Fibroblast of skin of abdomen (primary cell): ENCODE measurements around the gene EXO1. TPM values are rescaled to one million over a fixed set of nuclear protein-coding genes. Genes with fewer than 3 reads are reported as not detected.
A peak's percentile ranks its signal among the peaks of the same experiment; 100 is the strongest.
"Not testable (repeated sequence)": the region's sequence is repeated elsewhere in the genome, so short reads cannot be mapped to it uniquely, and the experiment has no call there.

ENCODE experiments used
- DNase-seq: peaks from one replicate; pipeline ENCODE4 v3.0.0-alpha.2; 2013
- polyA plus RNA-seq, 2 experiments: library from polyadenylated mRNA; unstranded; fragments of 120-200 nt; gene quantifications; one replicate each; pipeline ENCODE4 v1.2.1, GENCODE V29; 2013; ENCODE audit not compliant: insufficient read length in 2 of 2

The EXO1 gene
- 6.6 TPM for polyA plus RNA-seq (2013, experiment 1 of 2; ENCODE audit: insufficient read length)
- 5.5 TPM for polyA plus RNA-seq (2013, experiment 2 of 2; ENCODE audit: insufficient read length)

- peak; percentile 93 for DNase-seq
Observed at GRCh38 chr1:241847796-241848685, at the start of gene EXO1. Gene EXO1, plus strand, starts transcription at chr1:241848204. Its CDS starts 2,222 bp downstream, at chr1:241850426.

GRCh38 chr1:241799416-241799815 lies 48.6 kb upstream of the EXO1 start:
- no peak for DNase-seq

GRCh38 chr1:241800640-241801039 lies 47.4 kb upstream of the EXO1 start:
- DNase-seq = no peak

GRCh38 chr1:241802863-241803262 lies 45.1 kb upstream of the EXO1 start:
- DNase-seq = no peak

GRCh38 chr1:241804706-241805105 lies 43.3 kb upstream of the EXO1 start:
- DNase-seq = not testable (repeated sequence)

GRCh38 chr1:241808265-241808664 lies 39.7 kb upstream of the EXO1 start:
- no peak for DNase-seq

- no peak for DNase-seq
Observed at GRCh38 chr1:241810769-241811405, 37.1 kb upstream of the EXO1 start.

- no peak for DNase-seq
Observed at GRCh38 chr1:241813768-241814320, 34.2 kb upstream of the EXO1 start.

- no peak for DNase-seq
Observed at GRCh38 chr1:241816008-241816407, 32.0 kb upstream of the EXO1 start.

GRCh38 chr1:241817331-241817792 lies 30.6 kb upstream of the EXO1 start:
- peak; percentile 72 for DNase-seq

GRCh38 chr1:241817956-241818612 lies 29.9 kb upstream of the EXO1 start:
- DNase-seq = no peak

- DNase-seq = no peak
Observed at GRCh38 chr1:241819340-241819866, 28.6 kb upstream of the EXO1 start.

- peak; percentile 49 for DNase-seq
Observed at GRCh38 chr1:241821363-241821762, 26.6 kb upstream of the EXO1 start.

- DNase-seq = peak; percentile 14
Observed at GRCh38 chr1:241822846-241823245, 25.2 kb upstream of the EXO1 start.

- no peak for DNase-seq
Observed at GRCh38 chr1:241823925-241824324, 24.1 kb upstream of the EXO1 start.

GRCh38 chr1:241825581-241825980 lies 22.4 kb upstream of the EXO1 start:
- DNase-seq = peak; percentile 10

GRCh38 chr1:241826613-241827012 lies 21.4 kb upstream of the EXO1 start:
- DNase-seq = not testable (repeated sequence)

- no peak for DNase-seq
Observed at GRCh38 chr1:241827264-241827663, 20.7 kb upstream of the EXO1 start.

- DNase-seq = peak; percentile 61
Observed at GRCh38 chr1:241828463-241829021, 19.5 kb upstream of the EXO1 start.

GRCh38 chr1:241829468-241829867 lies 18.5 kb upstream of the EXO1 start:
- DNase-seq = no peak

- DNase-seq = peak; percentile 50
Observed at GRCh38 chr1:241834733-241835377, 13.1 kb upstream of the EXO1 start.

GRCh38 chr1:241836941-241837340 lies 11.1 kb upstream of the EXO1 start:
- no peak for DNase-seq
